Prostate gland (tissue), 2 donors: ENCODE measurements around the gene TMEM178A. TPM values are rescaled to one million over a fixed set of nuclear protein-coding genes. Genes with fewer than 3 reads are reported as not detected.

Experiments
- DNase-seq: peaks from one replicate; pipeline ENCODE4 v3.0.0-alpha.2; 2019; ENCODE audit warnings: low spot score
- H3K27ac ChIP-seq, 2 donors: fragments of 200-600 bp; sonication (generic); 2 replicates each; pipeline ENCODE4 v1.5.1; 2017 to 2019
- H3K27me3 ChIP-seq: fragments of 200-600 bp; sonication (generic); replicated peaks from 2 replicates; pipeline ENCODE4 v1.5.1; 2019; ENCODE audit not compliant: insufficient read depth
- H3K36me3 ChIP-seq, 2 donors: fragments of 200-600 bp; sonication (generic); 1 replicate in 1 of 2; 2 replicates in 1 of 2; pipeline versions ENCODE4 v1.5.1 to v1.8.1; 2017 to 2019
- H3K4me1 ChIP-seq: fragments of 200-600 bp; sonication (generic); replicated peaks from 2 replicates; pipeline ENCODE4 v1.5.1; 2019
- H3K4me3 ChIP-seq, 2 donors: fragments of 200-600 bp; sonication (generic); 2 replicates each; pipeline ENCODE4 v1.5.1; 2017 to 2019
- H3K9me3 ChIP-seq: fragments of 200-600 bp; sonication (generic); 2 replicates; pipeline ENCODE4 v1.5.1; 2017
- POLR2A ChIP-seq: fragments of 450-650 bp; IDR thresholded peaks from one replicate; pipeline ENCODE4 v1.6.1; 2016; ENCODE audit warnings: antibody characterized with exemption, mild to moderate bottlenecking
- POLR2AphosphoS5 ChIP-seq: sonication (generic); formaldehyde crosslinking; IDR thresholded peaks from one replicate; pipeline ENCODE4 v1.6.1; 2017; ENCODE audit warnings: antibody characterized with exemption
- WGBS: methylation state at CpG from one replicate; pipeline ENCODE4 v1.1.5; 2018; 5-methylcytosine and 5-hydroxymethylcytosine counted together
- intact Hi-C: fragments of 100-400 bp; cut with DNase I; formaldehyde crosslinking; loops from one replicate; pipeline ENCODE4 v1.14.2; 2022
- total RNA-seq, 2 donors: library from RNA; depleted of rRNA; stranded (reverse); fragments of >200 nt; gene quantifications; one replicate each; pipeline ENCODE4 v1.1.0, GENCODE V29; 2016
- TF ChIP-seq, protein P1 (sequence below), 4 experiments: fragments of 200-600 bp in 2 of 4; fragments of 450-650 bp in 2 of 4; sonication (generic) in 2 of 4; IDR thresholded peaks; 1 replicate in 3 of 4; 2 replicates in 1 of 4; pipeline ENCODE4 v1.5.1; 2016 to 2019; ENCODE audit warnings: antibody characterized with exemption in 4 of 4, mild to moderate bottlenecking in 2 of 4, moderate library complexity in 2 of 4

TMEM178A gene
- total RNA-seq, 2 donors from 2014 or later, result 2.6 to 6.9 TPM

DNA sequence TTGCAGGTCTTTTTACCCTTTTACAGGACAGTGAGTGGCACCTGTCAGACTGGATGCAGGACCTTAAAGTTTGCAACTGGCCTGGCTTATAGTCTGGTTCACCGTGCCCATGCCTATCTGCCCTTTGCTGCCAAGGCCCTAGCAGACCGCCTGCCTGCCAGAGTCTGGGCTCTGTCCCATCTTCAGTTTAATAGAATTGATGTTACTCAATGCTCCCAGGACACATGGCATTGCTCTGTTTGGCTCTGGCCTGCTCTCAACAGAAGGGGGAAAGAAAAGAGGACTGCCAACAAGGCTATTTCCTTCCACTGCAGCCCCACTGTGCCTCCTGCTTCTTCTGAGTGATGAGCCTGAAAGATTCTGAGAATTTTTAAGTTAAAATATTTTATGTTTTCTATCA, 25.6 kb upstream of the TMEM178A start:
- DNase-seq, result peak; percentile 17
- 34% methylated on average over 2 of the region's 2 CpGs for WGBS
- H3K4me3 ChIP-seq, result no peak overlapping the region
- no peaks in the 10 kb centered on the region for H3K27me3 ChIP-seq
- H3K9me3 ChIP-seq, result no peaks in the 10 kb centered on the region
- intact Hi-C loops, result no loop called here
- H3K36me3 ChIP-seq, result no peaks in the 10 kb centered on the region
- H3K4me1 ChIP-seq, result no peaks in the 10 kb centered on the region
- TF ChIP-seq, protein P1, sequence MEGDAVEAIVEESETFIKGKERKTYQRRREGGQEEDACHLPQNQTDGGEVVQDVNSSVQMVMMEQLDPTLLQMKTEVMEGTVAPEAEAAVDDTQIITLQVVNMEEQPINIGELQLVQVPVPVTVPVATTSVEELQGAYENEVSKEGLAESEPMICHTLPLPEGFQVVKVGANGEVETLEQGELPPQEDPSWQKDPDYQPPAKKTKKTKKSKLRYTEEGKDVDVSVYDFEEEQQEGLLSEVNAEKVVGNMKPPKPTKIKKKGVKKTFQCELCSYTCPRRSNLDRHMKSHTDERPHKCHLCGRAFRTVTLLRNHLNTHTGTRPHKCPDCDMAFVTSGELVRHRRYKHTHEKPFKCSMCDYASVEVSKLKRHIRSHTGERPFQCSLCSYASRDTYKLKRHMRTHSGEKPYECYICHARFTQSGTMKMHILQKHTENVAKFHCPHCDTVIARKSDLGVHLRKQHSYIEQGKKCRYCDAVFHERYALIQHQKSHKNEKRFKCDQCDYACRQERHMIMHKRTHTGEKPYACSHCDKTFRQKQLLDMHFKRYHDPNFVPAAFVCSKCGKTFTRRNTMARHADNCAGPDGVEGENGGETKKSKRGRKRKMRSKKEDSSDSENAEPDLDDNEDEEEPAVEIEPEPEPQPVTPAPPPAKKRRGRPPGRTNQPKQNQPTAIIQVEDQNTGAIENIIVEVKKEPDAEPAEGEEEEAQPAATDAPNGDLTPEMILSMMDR (IDR thresholded peaks at IDR 0.05), result no peak
- TF ChIP-seq POLR2A, result no peak
- TF ChIP-seq POLR2AphosphoS5, result peak; percentile 14
- H3K27ac ChIP-seq, result no peak overlapping the region

DNA sequence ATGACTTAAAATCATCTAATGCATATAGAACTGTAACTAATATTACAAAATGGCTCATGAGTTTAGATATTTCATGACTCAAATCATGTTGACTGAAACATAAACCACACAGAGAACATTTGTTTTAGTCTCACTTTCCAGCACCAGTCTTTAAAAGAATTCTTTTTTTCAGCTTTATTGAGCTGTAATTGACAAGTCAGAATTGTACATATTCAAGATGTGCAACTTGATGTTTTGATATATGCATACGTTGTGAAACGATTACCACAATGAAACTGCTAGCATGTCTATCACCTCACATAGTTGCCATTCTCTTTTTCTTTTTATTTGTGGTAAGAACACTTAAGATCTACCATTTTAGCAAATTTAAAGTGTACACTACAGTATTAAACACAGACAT, 25.0 kb upstream of the TMEM178A start:
- no peak overlapping the region for H3K4me3 ChIP-seq
- no peak for DNase-seq
- intact Hi-C loops, result no loop called here
- no peaks in the 10 kb centered on the region for H3K9me3 ChIP-seq
- no peaks in the 10 kb centered on the region for H3K27me3 ChIP-seq
- no peak overlapping the region for H3K27ac ChIP-seq
- 71% methylated on average over 2 of the region's 2 CpGs for WGBS
- no peaks in the 10 kb centered on the region for H3K36me3 ChIP-seq
- TF ChIP-seq, protein P1 (IDR thresholded peaks at IDR 0.05), result no peak
- no peak for TF ChIP-seq POLR2AphosphoS5
- no peak for TF ChIP-seq POLR2A
- H3K4me1 ChIP-seq, result no peaks in the 10 kb centered on the region

DNA sequence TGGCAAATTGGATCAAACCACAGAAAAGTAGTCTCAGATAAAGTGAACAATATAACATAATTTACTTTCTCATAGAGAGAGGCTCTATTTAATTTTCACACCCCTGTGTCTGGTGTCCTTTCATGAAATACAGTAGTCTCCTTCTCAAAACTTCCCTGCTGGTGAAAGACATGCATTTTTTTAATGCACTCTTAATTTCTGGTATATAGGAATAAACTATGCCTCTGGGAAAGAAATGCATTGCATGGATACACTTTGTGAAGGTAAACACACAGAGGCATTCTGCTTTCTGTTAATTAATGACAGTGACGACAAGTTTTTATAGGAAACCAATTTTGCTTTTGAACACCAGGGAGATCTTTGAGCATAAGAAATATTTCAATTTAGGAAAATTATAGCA, 24.1 kb upstream of the TMEM178A start:
- 60% methylated on average over 1 of the region's 1 CpG for WGBS
- TF ChIP-seq POLR2A (no peak), POLR2AphosphoS5 (no peak)
- TF ChIP-seq, protein P1 (IDR thresholded peaks at IDR 0.05), result no peak
- Histone ChIP-seq H3K27me3 (no peaks in the 10 kb centered on the region), H3K9me3 (no peaks in the 10 kb centered on the region), H3K4me3 (no peak overlapping the region), H3K36me3 (no peaks in the 10 kb centered on the region), H3K27ac (no peak overlapping the region), H3K4me1 (no peaks in the 10 kb centered on the region)
- DNase-seq, result no peak
- intact Hi-C loops, result no loop called here

DNA sequence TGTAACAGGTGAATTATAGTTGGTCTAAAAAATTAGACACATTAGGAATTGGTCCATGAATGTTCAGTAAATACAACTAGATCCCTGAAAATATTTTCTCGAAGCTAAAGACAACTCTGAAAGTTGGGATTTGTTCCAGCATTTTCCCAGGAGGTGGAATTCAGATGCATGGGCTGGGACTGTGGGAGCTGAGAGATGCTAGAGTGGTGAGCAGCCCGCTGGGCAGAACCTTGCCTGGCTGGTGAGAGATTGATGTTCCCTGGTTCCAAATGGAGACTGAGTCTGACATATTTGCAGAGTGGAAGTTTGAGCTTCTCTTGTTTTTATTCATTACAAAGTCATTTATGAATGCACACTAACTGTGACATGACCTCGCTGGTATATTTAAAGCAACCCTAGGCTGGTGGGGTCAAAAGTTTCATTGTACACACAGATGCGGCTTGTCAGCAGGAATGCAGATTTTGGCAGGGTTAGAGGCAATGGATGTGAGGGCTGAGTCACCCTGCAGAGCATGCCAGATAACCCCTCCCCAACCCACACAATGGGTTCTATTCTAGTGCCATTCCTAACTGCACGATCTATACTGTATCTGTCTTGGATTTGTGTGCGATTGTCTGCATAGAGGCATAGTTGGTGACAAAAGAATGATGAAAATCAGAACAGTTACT, 23.5 kb upstream of the TMEM178A start:
- TF ChIP-seq, protein P1 (IDR thresholded peaks at IDR 0.05), result no peak
- no peak for TF ChIP-seq POLR2A
- TF ChIP-seq POLR2AphosphoS5, result no peak
- WGBS, result 29% methylated on average over 6 of the region's 6 CpGs
- intact Hi-C loops, result no loop called here

DNA sequence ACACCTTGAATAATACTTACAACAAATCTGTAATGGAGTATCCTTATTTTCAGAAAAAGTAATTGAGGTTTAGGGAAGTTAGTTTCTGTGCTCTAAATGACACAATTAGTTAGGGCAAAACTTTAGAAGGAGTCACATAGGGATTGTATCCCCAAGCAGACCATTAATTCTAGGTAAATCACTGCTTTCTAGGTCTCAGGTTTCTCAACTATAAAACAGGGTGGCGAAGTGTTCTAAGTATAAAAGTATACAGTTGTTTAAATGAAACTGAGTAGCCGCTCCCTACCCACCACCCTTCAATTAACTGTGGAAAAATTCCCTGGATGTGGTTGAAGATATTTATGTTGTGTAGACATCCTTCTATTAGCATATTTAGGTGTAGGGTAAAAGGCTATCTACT, 19.9 kb upstream of the TMEM178A start:
- 87% methylated on average over 2 of the region's 2 CpGs for WGBS
- Histone ChIP-seq H3K9me3 (no peaks in the 10 kb centered on the region), H3K27me3 (no peaks in the 10 kb centered on the region)

More for the DNA sequence above, 23.5 kb upstream of the TMEM178A start:
- Histone ChIP-seq H3K9me3 (no peaks in the 10 kb centered on the region), H3K27me3 (no peaks in the 10 kb centered on the region), H3K4me1 (no peaks in the 10 kb centered on the region), H3K27ac (no peak overlapping the region), H3K36me3 (no peaks in the 10 kb centered on the region), H3K4me3 (no peak overlapping the region)
- no peak for DNase-seq

More for the DNA sequence above, 19.9 kb upstream of the TMEM178A start:
- no peaks in the 10 kb centered on the region for H3K4me1 ChIP-seq
- TF ChIP-seq POLR2AphosphoS5, result no peak
- TF ChIP-seq, protein P1 (IDR thresholded peaks at IDR 0.05), result no peak
- TF ChIP-seq POLR2A, result no peak
- H3K27ac ChIP-seq, result peak overlapping the region; percentile 1 to 41
- no peak for DNase-seq
- H3K36me3 ChIP-seq, result no peaks in the 10 kb centered on the region
- intact Hi-C loops, result no loop called here
- no peak overlapping the region for H3K4me3 ChIP-seq
